WI38 (cell line): ENCODE measurements around the gene GMDS.

Experiments
- H3K4me3 ChIP-seq: 2 replicates; pipeline ENCODE4 v1.5.1; 2011; ENCODE audit warnings: low read depth, mild to moderate bottlenecking, control low read depth, low read length
- CTCF ChIP-seq: IDR thresholded peaks from 2 replicates; pipeline ENCODE4 v1.5.1; 2012; ENCODE audit warnings: low read depth, mild to moderate bottlenecking, control low read depth, low read length

GMDS gene

GRCh38 chr6:1585669-1586049 is 659.7 kb downstream of the GMDS start:
- no peak for TF ChIP-seq CTCF
- H3K4me3 ChIP-seq: no peak overlapping the region

GRCh38 chr6:1584996-1585668 is 660.3 kb downstream of the GMDS start:
- H3K4me3 ChIP-seq: no peak overlapping the region
- no peak for TF ChIP-seq CTCF

- TF ChIP-seq CTCF: no peak
- no peak overlapping the region for H3K4me3 ChIP-seq
Observed at GRCh38 chr6:1584146-1584545, 661.3 kb downstream of the GMDS start.

GRCh38 chr6:1581120-1581991 is 664.0 kb downstream of the GMDS start:
- no peak for TF ChIP-seq CTCF
- H3K4me3 ChIP-seq: no peak overlapping the region

- no peak overlapping the region for H3K4me3 ChIP-seq
- TF ChIP-seq CTCF: no peak
Observed at GRCh38 chr6:1580585-1580984, 664.8 kb downstream of the GMDS start.

- no peak overlapping the region for H3K4me3 ChIP-seq
- TF ChIP-seq CTCF: no peak
Observed at GRCh38 chr6:1580109-1580508, 665.3 kb downstream of the GMDS start.

GRCh38 chr6:1579096-1579495 is 666.3 kb downstream of the GMDS start:
- no peak for TF ChIP-seq CTCF
- no peak overlapping the region for H3K4me3 ChIP-seq
